HG03135 (cell line): ENCODE measurements around the gene PAM.

Experiments
- ATAC-seq: cut with Tn5 transposase; IDR thresholded peaks from one replicate; pipeline ENCODE4 v1.9.1; 2021; ENCODE audit warnings: mild to moderate bottlenecking, moderate library complexity; ENCODE audit not compliant: unreplicated experiment

The PAM gene

DNA sequence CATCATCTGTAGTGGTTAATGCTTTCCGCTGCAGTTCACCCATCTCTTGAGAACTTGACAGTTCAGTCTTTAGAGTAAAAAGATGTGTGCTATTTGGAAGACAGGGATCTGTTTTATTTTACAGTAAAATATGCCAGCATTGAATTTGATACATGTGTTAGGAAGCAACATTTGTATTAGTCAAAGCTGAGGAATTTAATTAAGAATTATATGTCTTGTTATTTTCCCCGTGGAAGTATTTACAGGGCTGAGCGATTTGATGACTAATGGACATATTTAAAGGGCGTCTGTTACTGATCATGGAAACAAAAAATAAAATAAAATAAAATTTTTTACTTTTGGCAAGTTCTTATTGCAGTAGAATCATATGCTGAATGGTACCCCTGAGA lies 101.3 kb downstream of the PAM start:
- ATAC-seq = no peak

DNA sequence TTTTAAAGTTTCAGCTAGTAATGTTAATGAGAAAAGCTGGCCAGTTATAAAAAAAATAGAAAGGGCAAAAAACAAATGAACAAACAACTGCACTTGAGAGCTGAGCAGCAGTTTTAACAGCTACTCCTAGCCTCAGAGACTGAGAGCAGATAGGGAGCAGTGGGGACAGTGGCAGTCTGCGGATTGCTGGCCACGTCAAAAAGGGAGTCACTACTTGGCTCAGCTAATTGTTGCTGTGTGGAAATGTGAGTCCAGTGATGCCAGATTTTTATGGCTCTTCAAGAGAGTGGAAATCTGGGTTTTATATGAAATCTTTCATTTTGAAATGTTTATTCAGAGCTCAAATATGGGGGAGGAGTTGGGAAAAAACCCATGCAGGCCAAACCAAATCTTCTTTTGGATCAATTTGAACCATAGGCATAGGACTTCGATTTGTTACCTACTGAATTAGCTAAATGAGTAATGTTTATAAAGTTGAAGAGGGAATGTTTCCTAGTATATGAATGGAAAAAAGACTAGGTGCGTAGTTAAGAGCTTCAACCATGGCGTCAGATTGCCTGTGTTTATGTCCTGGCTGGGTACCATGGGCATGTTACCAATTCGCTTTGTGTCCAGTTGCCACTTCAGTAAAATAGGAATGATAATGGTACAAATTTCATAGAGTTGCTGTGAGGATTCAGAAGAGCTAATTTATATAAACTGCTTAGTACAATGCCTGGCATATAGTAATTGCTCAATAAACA lies 102.1 kb downstream of the PAM start:
- no peak for ATAC-seq

DNA sequence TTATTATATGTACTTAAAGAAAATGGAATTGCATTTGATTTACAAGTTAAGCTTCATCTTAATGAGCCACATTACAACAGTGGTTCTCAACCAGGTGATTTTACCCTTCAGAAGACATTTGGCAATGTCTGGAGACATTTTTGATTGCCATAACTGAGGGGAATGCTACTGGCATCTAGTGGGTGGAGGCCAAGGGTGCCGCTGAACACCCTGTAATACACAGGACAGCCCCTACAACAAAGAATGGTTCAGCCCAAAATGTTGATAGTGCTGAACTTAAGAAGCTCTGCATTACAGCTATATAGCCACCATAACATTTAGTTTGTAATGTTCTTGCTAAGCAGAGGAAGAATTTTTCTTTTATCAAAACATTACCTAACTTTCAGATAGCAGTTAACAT lies 103.1 kb downstream of the PAM start:
- no peak for ATAC-seq

DNA sequence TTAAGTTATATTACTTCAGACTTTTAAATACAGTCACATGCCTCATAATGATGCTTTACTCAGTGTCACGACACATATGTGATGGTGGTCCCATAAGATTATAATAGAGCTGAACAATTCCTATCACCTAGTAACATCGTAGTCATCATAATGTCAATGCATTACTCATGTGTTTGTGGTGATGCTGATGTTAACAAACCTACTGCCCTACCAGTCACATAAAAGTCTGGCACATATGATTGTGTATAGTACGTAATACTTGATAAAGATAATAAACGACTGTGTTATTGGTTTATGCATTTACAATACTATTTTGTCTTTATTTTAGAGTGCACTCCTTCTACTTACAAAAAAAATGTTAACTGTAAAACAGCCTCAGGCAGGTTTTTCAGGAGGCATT lies 103.7 kb downstream of the PAM start:
- ATAC-seq = no peak

DNA sequence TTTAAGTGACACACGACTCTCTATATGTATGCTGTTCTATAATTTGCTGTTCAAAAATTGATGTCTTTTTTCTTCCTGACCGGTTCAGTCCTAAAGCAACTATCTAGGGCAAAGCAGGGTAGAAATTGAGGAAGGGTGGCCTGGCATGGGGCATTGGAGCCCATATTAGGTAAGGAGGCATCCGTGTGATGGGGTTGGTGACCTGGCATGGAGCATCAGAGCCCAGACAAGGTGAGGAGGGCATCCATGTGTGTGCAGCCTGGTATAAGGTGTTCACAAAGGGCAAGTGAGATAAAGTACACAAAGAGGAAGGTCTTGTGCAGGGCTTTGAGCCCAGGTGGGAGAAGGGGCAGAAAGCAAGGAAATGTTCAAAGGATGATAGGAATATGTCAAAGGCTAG lies 104.9 kb downstream of the PAM start:
- ATAC-seq = no peak

DNA sequence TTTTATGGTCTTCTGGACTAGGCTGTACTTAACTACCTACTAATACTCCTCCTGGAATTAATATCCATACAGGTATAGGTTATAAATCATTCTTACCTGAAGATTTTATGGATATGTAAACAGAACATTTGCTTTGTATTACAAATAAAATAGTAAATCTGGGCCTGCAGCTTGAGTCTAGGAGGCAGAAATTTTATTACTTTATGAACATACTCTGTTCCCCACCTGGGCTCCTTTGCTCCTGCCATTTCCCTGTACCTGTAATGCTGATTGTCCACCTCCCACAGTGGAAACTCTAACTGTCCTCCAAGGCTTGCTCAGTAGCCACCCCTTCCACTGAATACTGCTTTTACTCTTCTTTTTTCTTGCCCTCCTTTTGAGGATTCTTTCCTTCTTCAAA lies 108.0 kb downstream of the PAM start:
- ATAC-seq = no peak

DNA sequence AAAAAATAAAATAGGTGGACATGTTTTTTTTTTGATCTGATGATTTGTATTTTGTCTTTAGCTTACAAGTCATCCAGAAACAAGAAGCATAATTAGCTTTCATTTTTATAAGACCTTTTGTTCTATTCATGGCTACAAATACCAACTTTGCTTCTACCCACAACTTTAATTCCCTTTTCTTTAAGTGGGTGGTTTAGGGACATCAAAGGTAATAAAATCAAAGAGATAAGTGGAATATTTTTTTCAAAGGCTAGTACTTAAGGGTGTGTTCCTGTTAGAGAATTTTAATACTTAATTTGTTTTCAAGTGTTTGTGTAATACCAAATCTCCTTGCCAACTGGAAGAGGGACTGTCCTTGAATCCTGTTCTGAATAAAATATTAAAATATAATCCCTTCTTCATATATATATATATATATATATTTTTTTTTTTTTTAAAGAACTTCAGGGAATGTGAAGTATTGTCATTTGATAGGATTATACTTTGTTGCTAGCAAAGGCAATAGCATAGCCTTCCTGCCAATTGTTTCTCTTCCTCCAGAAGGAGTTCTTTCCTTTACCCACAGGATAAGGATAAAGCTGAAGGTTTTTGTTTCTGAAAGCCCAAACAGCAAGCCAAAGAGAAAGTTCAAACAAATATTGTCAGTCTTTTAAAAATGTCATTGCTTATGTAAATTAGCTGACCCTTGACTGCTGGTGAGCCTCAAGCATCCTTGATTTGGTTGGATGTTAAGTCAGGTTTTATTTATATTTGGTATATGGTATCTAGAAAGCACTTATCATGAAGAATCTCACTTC lies 108.9 kb downstream of the PAM start:
- no peak for ATAC-seq

DNA sequence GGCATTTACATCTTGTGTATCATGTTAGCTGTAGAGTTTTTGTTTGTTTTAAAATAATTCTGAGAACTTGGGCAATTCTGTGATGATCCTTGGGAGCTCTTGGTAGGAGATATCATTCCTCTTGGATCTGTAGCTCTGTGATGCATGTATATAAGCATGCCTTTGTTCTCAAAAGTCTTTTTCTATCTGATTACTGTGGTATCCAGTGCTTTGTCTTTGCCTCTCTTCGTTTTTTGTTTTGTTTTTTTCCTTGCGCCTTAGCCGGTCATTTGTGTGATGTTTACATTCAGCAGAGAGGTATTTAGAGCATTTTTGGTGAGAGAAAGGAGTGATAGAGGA lies 110.0 kb downstream of the PAM start:
- ATAC-seq = no peak

DNA sequence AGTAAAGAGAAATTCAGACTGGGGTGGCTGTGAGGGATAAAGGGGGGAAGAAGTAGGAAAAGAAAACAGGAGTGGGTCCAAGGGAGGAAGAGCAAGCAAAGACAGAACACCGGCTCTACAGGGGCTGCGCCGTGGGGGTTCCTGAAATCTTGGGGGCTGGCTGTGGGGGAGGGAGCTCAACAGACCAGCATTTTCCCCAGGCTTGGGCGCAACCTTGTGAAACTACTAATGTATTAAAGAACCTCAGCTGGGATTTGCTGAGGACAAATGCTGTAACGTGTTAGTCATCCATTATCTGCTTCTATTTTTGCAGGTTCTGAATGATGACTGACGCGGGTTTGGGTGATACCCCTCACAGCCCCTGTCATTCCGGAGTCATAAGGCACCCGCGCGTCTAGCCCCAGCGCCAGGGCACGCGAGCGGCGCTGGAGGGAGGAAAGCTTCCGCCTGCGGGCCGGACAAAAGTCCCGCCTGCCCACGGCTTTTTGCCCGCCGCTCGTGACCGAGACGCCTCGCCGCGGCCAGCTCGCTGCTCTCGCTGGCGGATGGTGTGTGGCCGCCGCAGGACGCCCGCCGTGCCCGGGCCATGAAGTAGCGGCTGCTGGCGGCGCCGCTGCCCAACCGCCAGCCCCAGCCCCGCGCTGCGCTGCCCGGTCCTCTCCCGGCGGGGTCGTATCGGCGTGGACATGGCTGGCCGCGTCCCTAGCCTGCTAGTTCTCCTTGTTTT lies 110.6 kb downstream of the PAM start:
- ATAC-seq = peak; percentile 79

DNA sequence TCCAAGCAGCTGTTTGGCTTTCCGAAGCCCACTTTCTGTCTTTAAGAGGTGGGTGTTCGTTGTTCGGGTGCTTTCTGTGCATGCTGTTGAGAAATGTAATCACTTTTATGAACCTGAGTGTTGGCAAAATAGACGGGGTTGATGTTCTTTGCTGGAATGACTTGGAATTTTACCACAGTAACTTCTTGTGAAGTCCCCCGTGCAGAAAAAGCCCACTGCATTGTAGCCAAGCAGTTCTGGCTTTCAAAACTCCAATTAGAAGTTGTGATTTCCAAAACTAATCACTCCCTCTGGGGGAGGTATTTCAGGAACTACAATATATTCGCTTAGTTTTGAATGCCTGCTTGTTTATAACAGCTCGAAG lies 111.1 kb downstream of the PAM start:
- peak; percentile 22 for ATAC-seq

DNA sequence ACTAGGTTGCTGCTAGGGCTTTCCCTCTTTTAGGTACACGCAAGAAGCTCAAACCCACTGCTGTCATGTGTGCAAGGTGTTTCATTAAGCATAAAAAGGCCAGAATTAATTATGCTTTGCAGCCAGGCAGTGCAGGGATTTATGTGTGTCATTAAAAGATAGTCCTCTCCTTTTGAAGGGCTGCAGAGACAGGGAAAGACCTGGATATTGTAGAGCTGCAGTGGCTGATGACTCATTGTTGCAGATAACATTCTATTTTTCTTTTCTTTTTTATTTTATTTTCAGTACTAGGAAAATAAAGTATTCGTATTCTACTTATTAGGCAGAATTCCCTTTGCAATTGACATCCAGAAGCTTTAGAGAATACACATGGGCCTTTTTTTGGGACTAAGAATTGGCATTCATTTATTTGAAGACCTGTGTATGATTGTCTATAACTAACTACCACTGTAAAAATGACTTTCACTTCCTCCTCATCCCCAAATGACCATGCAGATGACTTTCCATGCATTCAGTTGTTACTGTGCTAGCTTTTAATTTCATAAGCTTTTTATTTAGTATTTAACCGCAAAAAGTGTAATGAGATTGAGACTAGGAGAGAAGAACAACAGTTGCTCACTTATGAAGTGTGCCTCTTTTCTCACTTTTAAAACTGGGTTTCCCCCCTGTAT lies 113.0 kb downstream of the PAM start:
- peak; percentile 38 for ATAC-seq

DNA sequence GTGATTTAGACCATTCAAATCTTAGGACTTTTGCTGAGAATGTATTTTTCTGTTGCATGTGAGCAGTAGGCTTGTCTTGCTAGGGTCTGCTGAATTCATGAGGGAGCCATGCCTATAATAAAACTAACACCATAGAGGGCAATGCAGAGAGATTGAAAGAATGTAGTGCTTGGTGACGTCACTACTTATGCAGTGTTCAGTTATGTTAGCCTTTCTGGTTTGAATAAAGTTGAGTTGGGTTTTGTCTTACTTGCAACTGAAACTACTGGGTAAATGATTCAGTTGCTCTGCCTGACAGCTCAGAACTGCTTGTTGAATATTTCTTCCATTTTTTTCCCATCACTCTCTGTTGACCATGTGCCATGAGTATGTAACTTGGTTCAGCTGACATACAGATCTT lies 114.1 kb downstream of the PAM start:
- ATAC-seq = no peak

DNA sequence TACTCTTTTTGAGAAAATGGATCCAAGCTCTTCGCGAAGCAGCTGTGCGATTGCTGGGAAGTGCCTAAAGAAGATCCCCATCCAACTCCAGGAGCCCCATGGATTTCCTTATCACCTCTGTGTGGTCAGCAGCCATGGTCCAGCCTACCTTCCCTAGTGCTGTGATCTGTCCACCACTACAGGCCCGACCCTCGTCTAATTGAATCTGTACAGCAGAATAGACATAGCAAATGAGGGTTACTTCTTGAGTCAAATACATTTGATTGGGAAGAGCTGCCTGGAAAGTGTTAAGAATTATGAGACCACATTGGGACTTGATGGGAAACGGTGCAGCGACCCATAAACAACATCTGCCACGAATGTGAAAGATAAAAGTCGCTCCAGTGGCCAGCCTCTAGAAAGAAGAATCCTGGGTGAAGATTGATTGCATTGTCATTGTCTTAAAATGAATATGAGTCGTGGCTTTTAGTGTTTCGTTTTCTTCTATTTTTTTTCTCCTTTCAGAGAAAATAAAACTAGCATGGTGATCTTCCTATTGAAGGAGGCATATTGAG lies 118.4 kb downstream of the PAM start:
- ATAC-seq = no peak

DNA sequence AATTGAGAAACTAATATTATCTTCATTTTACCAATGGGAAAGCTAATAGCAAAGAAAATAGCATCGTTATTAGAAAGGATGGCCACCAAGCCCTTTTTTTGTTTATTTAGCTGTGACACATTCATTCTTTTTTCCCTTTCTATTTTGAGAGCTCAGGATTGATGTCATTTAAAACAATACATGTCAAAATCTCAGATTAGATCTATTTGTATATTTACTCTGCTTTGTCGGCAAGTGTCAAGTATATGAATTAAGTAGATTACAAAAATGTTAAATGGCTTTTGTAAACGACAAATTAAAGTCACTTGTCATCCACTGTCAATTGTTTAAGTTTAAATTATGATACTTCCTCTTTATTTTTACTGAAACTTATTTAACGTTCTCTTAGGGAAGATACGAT lies 118.9 kb downstream of the PAM start:
- ATAC-seq = no peak

DNA sequence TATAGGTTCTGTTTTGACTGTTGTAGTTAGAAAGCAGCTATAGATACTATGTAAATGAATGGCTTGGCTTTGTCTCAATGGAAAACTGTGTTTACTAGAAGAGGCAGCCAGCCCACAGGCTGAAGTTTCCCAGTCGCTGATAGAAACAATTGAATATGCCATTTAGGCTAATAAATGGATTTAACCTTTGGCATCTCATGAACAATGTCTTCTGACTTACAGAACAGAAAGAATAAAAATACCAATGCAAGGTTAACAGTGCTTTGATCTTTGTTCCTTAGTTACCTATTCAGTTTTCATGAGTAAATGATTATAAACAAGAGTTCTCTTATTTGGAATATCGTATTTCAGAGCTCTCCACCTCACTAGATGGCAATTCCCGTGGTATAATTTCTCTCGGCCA lies 120.6 kb downstream of the PAM start:
- no peak for ATAC-seq

DNA sequence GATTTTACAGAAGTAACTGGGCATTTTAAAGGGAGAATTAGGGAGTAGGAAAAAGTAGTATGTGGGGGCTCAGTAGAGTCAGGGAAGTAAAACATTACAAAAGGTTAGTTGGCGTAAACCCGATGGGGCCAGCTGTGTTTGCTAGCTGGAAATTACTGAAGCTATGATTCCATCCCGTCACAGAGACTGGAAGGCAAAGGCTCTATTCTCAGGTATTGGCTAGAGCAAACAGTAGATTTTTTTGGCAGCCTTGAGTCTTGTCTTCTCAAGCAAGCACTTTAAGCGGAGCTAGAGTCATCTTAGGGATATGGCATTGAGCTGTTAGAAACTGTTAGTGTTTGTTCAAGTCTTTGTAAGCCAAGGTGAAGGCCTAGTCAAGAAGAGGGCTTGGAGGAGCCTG lies 121.5 kb downstream of the PAM start:
- no peak for ATAC-seq

DNA sequence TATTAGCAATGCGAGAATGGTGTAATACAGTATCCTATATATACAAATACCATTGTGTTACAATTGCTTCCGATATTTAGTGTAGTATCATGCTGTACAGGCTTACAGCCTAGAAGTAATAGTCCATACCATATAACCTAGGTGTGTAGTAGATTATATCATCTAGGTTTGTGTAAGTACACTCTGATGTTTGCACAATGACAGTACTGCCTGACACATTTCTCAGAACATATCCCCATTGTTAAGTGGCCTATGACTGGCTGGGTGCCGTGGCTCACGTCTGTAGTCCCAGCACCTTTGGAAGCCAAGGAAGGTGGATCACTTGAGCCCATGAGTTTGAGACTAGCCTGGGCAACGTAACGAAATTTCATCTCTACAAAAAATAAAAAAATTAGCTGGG lies 124.6 kb downstream of the PAM start:
- ATAC-seq = no peak

DNA sequence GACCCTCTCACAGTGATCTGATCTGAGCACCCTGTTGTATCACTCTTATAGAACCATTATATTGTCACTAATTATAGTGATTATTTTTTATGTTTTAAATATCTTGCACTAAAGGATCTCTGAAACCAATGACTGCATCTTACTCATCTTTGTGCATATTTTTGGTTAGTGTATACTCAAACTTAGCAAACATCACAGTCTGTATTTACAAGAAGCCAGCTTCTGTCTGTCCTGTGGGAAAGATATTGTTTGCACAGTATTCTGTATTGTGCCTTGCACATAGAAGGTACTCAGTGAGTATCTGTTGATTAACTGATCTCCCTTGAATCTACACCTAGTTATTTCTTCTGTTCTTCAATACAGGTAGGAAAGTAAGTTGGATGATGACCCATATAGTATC lies 131.5 kb downstream of the PAM start:
- no peak for ATAC-seq

DNA sequence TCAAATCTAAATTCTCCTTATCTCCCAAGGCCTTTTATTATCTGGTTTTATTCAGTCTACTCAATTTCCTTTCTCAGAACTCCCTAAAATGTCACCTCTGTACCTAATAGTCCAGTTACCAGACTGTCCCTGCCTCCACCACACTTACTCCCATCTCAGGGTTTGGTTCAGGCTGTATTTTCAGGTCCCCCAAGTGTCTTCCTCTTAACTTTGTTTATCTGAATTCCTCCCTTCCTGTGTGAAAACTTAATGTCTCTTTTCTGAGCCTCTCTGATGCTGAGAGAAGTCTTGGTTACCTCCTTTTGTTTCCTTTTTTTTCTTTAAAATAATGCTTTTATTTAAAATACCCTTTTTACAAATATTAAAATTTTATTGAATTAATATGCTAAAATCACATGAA lies 133.4 kb downstream of the PAM start:
- no peak for ATAC-seq

DNA sequence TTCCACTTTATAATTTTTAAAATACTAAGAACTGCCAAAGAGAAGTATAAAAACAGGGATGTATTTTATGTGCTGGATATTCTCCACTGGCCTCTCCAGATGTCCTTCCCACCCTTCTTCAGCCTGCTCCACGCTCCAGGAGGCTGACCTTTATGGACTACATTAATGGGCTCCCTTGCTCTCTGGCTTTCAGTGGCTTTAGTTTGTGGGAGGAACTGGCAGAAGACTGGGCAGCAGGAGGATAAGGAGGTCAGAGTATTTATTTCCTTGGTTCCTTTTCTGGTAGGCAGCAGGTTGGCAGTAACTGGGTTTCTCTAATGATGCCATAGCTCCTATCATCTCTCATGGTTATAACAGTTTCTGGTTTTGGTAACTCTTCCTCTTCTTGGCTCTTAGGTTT lies 133.9 kb downstream of the PAM start:
- no peak for ATAC-seq

DNA sequence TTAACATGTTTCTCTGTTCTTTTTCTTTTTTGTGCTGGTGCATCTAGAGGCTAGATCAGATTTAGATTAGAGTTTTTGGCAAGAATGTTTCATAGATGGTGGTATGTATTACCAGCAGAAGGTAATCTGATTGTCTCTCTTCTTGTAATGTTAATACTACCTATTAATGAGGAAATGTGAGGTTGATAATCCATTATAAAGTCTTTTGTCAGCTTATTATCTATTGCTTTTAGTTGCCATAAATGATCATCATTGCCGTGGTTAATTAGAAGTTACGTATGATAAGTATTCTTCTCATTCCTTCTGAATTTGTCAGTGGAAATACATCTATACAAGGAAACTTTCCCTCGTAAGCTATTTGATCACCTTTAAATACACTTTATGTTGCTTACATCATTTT lies 135.0 kb downstream of the PAM start:
- no peak for ATAC-seq
